Diencephalon (tissue), 1 donor: Measurements from ENCODE around the gene MAP1LC3B. TPM values are rescaled to one million over a fixed set of nuclear protein-coding genes. Genes with fewer than 3 reads are reported as not detected.

Source experiments
- total RNA-seq: library from RNA; depleted of rRNA; stranded (reverse); fragments of >200 nt; gene quantifications from one replicate; pipeline ENCODE4 v1.2.3, GENCODE V29; 2014

MAP1LC3B gene
- 54.0 TPM for total RNA-seq

GRCh38 chr16:87391950-87392820, at the start of gene MAP1LC3B:
TSS of gene MAP1LC3B (plus strand) at chr16:87392336. CDS start at chr16:87392428, 92 bp downstream.

GRCh38 chr16:87383505-87384161, 8.5 kb upstream of the MAP1LC3B start, which contains the start of gene FBXO31:
TSS of gene FBXO31 (minus strand) at chr16:87383776. CDS start at chr16:87383744, 32 bp downstream.

Other genes with a start within 250 kb of the MAP1LC3B start
- gene C16orf95, start 74.9 kb upstream of the MAP1LC3B start, total RNA-seq: 4.2 TPM
- gene FBXO31, start 8.6 kb upstream of the MAP1LC3B start, total RNA-seq: 29.3 TPM
- gene ZCCHC14, start 100.7 kb downstream of the MAP1LC3B start, total RNA-seq: 29.8 TPM
- gene JPH3, start 210.2 kb downstream of the MAP1LC3B start, total RNA-seq: 45.9 TPM